ENCODE results near the gene LDHA.
A peak's percentile ranks its signal among the peaks of the same experiment; 100 is the strongest.
"Not testable (repeated sequence)": the region's sequence is repeated elsewhere in the genome, so short reads cannot be mapped to it uniquely, and the experiment has no call there.

LDHA gene

DNA sequence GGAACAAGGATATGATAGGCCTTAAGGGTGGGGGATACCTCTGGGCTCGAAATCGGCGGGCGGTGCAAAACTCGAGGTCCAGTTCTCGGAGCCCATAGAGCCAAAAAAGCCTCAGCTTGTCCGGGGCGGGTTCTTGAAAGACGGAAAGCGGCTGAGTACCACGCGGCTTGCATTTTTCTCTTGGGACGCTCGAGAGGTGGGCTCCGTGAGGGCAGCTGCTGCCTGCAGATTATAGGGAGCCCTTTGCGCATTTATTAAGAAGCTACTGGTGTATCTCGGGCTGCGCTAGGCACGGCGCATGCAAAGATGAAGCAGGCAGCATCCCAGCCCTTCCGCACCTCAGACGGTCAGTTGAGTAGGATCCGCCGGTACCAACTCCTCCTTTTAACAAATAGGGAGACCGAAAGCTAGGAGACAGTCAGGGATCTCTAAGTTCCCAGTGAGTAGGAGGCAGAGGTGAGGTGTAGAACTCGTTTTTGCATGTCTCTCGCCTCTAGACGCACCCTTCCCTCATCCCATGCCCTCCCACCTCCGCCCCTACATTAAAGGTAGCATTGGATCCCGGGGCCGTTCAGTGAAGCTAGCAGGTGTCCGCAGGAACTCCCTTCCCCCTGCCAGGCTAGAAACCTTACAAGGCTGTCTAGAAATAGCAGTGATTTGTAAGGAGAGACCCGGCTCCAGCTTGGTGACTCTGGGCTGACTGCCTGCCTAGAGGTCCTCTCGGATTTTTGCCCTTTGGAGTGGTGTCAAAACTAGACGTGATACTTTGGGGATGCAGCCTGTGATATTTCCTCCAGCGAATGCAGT, 768 bp downstream of the LDHA start:
- DNase-seq (ENCODE audit: low read depth): no peak

DNA sequence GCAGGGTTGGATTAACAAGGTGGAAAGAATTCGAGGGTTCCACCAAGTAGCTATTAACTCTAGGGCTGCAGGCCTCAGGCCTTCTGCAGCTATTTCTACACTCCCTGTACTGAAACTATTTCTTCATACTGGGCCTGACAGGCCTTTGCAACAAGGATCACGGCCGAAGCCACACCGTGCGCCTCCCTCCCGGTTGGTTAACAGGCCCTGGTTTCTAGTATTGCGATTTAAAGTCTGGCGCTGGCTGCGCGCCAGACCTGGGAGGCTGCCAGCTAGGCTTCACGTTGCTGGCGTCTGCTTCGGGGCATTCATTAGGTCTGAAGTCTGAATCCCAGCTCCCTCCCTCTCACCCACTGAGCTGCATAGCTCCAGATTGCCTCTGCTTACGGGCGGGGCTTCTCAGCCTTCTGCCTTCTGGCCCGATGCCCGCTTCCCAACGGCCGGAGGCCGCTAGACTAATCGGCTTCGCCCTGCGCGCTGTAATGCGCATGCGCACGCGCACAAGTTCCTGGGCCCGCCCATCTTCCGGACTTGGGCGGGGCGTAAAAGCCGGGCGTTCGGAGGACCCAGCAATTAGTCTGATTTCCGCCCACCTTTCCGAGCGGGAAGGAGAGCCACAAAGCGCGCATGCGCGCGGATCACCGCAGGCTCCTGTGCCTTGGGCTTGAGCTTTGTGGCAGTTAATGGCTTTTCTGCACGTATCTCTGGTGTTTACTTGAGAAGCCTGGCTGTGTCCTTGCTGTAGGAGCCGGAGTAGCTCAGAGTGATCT, 1.6 kb downstream of the LDHA start:
- DNase-seq (ENCODE audit: low read depth): peak; percentile 95

DNA sequence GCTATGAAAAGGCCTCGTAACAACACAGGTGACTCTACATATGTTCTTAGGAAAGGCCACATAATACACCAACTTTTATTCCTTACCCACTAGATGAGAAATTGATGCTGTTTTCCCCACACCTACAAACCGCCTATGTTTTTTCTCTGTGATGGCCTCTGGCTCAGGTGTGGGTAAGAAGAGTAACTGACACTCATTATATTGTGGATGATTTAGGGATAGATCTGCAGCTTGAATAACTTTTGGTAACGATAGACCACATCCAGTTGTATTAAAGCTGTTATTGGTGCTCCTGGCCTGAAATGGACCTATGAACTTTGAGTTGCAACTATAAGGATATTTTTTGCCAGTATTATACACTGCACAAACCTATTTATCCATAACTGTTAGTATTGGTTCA, 3.6 kb downstream of the LDHA start:
- no peak for DNase-seq (ENCODE audit: low read depth)

DNA sequence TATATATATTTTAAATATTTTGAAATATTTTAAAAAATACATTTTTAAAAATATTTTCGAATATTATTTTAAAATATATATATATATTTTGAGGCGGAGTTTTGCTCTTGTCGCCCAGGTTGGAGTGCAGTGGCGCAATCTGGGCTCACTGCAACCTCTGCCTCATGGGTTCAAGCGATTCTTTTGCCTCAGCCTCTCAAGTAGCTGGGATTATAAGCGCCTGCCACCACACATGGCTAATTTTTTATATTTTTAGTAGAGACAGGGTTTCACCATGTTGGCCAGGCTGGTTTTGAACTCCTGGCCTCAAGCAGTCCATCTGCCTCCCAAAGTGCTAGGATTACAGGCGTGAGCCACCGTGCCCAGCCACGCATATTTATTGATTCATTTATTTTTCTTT, 6.7 kb downstream of the LDHA start:
- not testable (repeated sequence) for DNase-seq (ENCODE audit: low read depth)

DNA sequence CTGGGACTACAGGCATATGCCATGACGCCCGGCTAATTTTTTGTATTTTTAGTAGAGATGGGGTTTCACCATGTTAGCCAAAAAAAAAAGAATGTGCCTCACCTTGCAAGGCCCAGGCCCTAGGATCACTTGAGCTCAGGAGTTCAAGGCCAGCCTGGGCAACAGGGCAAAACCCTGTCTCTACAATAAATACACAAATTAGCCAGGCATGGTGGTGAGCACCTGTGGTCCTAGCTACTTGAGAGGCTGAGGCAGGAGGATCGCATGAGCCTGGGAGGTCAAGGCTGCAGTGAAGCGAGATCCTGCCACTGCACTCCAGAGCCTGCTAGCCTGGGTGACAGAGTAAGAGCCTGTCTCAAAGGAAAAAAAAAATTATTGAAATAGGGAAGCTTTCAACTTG, 9.7 kb downstream of the LDHA start:
- no peak for DNase-seq (ENCODE audit: low read depth)

DNA sequence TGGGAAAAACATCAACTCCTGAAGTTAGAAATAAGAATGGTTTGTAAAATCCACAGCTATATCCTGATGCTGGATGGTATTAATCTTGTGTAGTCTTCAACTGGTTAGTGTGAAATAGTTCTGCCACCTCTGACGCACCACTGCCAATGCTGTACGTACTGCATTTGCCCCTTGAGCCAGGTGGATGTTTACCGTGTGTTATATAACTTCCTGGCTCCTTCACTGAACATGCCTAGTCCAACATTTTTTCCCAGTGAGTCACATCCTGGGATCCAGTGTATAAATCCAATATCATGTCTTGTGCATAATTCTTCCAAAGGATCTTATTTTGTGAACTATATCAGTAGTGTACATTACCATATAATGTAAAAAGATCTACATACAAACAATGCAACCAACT, 13.0 kb downstream of the LDHA start:
- DNase-seq (ENCODE audit: low read depth): not testable (repeated sequence)

DNA sequence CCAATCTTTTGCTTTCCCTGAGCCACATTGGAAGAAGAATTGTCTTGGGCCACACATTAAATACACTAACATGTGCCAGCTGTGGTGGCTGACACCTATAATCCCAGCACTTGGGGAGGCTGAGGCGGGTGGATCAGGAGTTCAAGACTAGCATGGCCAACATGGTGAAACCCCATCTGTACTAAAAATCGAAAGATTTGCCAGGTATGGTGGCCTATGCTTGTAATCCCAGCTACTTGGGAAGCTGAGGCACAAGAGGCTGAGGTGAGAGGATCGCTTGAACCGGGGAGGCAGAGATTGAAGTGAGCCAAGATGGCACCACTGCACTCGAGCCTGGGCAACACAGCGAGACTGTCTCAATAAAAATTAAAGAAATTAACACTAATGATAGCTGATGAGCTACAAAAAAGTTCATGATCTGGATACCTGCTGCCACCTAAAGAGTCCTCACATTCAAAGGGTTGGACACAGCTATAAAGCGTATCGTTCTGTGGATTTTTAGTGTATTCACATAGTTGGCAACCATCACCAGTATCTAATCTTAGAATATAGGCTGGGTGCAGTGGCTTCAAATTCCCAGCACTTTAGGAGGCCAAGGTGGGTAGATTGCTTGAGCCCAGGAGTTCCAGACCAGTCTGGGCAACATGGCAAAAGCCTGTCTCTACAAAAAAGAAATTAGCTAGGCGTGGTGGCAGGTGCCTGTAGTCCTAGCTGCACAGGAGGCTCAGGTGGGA, 14.4 kb downstream of the LDHA start:
- DNase-seq (ENCODE audit: low read depth): no peak

DNA sequence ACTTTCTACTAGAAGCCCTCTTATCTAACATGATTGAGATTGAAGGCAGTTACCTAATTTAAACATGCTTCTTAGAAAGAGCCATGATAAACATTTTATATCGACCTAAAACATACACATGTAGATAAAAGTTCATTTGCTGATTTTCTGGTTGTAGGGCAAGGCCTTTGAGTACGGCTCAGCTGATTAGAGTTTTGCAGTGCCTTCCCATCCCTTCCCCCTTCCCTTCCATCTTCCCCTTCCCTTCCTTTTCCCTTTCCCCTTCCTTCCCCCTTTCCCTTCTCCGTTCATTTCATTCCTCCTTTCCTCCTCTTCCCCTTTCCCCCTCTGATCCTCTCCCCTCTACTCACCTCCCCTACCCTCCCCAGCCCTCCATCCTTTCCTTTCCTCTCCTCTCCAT, 22.1 kb downstream of the LDHA start:
- DNase-seq (ENCODE audit: low read depth): no peak

DNA sequence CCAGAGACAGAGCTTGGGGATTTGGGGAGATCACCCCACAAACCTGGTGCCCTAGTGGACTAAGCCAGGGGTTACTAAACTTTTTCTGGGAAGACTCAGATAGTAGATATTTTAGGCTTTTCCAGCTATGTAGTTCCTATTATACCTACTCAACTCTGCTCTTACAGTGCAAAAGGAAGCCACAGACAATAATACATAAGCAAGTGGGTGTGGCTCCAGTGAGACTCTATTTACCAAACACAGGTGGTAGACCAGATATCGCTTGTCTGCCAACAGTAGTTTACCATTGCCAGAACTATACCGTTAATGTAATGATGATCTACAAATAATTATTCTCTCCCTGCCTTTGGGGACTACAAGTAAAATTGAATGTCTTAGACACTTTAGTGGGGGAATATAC, 24.7 kb downstream of the LDHA start:
- DNase-seq (ENCODE audit: low read depth): no peak

DNA sequence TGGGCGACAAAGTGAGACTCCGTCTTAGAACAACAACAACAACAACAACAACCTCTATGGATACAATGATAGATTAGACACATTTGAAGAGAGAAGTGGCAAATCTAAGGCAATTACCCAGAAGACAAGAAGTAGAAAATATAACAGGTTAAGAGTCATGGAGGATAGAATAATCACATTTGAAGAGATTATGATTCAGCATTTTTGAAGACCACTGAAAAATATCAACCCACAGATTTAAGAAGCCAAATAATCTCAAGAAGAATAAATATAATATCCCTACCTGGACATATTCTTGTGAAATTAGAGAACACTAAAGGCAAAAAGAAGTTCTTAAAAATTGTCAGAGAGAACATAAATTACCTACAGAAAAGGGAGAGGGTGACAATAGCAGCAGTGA, 25.7 kb downstream of the LDHA start:
- no peak for DNase-seq (ENCODE audit: low read depth)

DNA sequence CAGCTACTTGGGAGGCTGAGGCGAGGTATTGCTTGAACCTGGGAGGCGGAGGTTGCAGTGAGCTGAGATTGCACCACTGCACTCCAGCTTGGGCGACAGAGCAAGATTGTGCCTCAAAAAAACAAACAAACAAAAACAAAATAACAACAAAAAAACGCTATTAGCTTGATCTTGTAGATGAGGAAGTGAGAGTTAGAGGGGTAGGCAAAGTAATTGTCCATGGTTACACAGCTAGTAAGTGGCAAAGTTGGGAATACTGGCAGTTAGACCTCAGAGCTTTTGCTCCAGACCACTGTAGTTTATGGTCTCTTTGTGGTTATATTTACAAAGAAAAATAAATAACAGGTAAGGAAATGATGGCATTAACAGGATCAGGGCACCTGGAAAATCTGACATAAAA, 32.9 kb downstream of the LDHA start:
- no peak for DNase-seq (ENCODE audit: low read depth)

DNA sequence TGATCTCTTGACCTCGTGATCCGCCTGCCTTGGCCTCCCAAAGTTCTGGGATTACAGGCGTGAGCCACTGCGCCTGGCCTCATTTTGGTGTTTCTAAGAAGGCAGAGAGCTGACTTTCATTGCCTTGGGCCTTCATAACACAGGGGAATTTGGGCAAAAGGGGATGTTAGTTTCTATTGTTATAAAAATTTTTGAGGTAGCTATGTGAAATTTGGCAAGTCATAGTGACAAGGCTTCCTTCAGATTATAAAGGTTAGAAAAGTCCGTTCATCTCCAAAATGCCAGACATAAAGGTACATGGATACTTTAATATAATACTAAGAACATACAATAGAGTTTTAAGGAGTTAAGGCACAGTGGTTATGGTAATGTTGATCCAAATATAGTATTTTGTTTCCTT, 35.0 kb downstream of the LDHA start:
- no peak for DNase-seq (ENCODE audit: low read depth)

DNA sequence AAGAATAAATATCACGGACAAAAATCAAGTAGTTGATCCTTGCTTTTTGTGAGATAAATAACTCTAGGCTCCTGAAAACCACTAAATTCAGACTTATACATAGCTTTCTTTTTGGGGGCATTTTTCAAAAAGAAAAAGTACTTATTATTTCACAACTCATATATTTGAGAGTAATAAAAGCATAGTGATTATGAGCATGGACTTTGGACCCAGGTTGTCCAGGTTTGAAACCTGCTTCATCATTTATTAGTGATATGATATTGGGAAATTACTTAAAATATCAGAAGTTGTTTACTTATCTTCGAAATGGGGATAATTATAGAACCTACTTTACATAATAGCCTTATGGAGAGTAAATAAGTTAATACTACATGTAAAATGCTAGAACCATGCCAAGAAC, 44.3 kb downstream of the LDHA start:
- DNase-seq (ENCODE audit: low read depth): no peak

DNA sequence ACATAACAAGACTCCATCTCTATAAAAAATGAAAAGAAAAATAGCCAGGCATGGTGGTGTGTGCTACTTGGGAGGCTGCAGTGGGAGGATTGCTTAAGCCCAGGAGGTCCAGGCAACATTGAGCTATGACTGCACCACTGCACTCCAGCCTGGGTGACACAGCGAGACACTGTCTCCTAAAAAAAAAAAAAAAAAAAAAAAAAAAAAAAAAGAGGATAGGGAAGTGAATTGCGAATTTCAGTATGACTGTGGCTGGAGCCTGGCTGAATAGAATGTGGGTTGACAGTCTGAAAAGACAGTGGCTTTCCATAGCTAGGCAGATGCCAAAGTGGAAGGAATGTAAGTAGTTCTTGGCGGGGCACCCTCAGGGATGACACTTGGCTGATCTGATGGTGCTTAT, 54.9 kb downstream of the LDHA start:
- DNase-seq (ENCODE audit: low read depth): no peak

DNA sequence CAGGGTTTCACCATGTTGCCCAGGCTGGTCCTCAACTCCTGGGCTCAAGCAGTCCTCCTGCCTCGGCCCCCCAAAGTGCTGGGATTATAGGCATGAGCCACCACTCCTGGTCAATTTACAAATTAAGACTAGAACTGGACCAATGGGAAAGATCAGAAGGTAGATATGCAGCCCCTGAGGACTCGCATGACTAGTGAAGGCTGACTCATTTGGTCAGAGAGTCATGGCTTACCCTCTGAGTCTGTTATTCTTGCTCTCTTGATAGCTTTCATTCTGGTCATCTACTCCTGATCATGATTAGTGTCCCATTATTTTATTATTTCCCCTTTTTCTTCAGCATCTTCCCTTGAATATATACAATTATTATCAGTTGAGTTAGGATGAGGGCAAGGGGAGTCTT, 58.6 kb downstream of the LDHA start:
- DNase-seq (ENCODE audit: low read depth): no peak

DNA sequence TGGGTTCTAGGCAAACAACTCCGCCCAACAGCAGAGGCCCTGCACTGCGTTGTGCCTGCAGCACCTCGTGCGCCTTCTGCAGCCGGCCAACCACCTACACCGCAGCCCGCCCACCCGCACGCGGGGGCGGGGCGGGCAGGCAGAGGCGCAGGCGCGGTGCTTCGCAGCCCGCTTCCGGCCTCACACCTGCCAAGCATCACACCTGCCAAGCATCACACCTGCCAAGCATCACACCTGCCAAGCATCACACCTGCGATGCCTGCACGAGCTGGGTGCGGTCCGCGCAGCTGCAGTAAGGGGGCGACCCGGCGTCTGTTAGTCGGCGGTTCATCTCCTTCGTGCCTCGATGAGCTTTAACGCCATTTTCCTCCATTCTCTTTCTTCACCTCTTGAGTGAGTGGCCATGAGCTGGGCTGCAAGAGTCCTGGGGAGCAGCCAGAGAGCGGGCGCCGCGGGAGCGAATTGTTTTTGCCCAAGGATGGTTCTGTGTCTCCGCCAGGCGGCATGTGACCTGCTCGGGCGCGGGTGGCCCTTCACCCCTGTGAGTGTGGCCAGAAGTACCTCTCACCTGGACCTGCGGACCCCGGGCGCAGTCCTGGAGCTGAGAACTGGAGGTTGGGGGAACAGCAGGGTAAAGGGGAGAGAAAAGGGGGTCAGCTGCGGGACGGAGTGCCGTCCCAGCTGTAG, 61.5 kb downstream of the LDHA start, which contains the start of gene LDHAL6A:
LDHAL6A (plus strand) TSS at position 171 of the 687 bp plus-strand sequence. CDS start 825 bp downstream, outside the sequence.
- no peak for DNase-seq (ENCODE audit: low read depth)

DNA sequence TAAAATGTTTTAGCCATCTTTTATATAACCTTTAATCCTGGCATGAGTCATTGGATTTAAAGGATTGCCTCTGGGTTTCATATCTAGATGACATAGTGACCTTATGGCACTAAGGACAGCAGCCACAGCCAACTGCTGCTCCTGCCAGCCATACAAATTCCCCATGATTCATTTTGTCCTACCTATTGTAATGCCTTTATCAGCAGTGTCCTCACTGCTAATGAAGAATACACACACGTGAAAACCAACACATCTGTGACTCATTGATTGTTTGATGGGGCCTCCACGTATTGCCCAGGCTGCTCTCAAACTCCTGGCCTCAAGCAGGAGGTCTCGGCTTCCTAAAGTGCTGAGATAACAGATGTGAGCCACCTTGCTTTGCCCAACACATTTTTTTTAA, 63.1 kb downstream of the LDHA start:
- DNase-seq (ENCODE audit: low read depth): no peak

Data from GM04503 (cell line).